ENCODE results near the gene C2CD4C.
"Not testable (repeated sequence)": the region's sequence is repeated elsewhere in the genome, so short reads cannot be mapped to it uniquely, and the experiment has no call there.

- not testable (repeated sequence) for TF ChIP-seq ETS1 (IDR thresholded peaks at IDR 0.05); EZH2 (IDR thresholded peaks at IDR 0.05; ENCODE audit: low read depth, unreplicated experiment); POLR2AphosphoS5 (IDR thresholded peaks at IDR 0.05; ENCODE audit: low read depth); CREB1 (CRISPR knock-in tag; IDR thresholded peaks at IDR 0.05; ENCODE audit: low read depth); EZH2phosphoT487 (IDR thresholded peaks at IDR 0.05; ENCODE audit: unreplicated experiment)
- TF ChIP-seq, protein P1, sequence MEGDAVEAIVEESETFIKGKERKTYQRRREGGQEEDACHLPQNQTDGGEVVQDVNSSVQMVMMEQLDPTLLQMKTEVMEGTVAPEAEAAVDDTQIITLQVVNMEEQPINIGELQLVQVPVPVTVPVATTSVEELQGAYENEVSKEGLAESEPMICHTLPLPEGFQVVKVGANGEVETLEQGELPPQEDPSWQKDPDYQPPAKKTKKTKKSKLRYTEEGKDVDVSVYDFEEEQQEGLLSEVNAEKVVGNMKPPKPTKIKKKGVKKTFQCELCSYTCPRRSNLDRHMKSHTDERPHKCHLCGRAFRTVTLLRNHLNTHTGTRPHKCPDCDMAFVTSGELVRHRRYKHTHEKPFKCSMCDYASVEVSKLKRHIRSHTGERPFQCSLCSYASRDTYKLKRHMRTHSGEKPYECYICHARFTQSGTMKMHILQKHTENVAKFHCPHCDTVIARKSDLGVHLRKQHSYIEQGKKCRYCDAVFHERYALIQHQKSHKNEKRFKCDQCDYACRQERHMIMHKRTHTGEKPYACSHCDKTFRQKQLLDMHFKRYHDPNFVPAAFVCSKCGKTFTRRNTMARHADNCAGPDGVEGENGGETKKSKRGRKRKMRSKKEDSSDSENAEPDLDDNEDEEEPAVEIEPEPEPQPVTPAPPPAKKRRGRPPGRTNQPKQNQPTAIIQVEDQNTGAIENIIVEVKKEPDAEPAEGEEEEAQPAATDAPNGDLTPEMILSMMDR (conservative IDR thresholded peaks at IDR 0.05; ENCODE audit: low read depth in 2 of 2): not testable (repeated sequence)
- TF ChIP-seq, protein P2, sequence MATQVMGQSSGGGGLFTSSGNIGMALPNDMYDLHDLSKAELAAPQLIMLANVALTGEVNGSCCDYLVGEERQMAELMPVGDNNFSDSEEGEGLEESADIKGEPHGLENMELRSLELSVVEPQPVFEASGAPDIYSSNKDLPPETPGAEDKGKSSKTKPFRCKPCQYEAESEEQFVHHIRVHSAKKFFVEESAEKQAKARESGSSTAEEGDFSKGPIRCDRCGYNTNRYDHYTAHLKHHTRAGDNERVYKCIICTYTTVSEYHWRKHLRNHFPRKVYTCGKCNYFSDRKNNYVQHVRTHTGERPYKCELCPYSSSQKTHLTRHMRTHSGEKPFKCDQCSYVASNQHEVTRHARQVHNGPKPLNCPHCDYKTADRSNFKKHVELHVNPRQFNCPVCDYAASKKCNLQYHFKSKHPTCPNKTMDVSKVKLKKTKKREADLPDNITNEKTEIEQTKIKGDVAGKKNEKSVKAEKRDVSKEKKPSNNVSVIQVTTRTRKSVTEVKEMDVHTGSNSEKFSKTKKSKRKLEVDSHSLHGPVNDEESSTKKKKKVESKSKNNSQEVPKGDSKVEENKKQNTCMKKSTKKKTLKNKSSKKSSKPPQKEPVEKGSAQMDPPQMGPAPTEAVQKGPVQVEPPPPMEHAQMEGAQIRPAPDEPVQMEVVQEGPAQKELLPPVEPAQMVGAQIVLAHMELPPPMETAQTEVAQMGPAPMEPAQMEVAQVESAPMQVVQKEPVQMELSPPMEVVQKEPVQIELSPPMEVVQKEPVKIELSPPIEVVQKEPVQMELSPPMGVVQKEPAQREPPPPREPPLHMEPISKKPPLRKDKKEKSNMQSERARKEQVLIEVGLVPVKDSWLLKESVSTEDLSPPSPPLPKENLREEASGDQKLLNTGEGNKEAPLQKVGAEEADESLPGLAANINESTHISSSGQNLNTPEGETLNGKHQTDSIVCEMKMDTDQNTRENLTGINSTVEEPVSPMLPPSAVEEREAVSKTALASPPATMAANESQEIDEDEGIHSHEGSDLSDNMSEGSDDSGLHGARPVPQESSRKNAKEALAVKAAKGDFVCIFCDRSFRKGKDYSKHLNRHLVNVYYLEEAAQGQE (IDR thresholded peaks at IDR 0.05; ENCODE audit: unreplicated experiment): not testable (repeated sequence)
Observed at GRCh38 chr19:422917-423226, 13.9 kb upstream of the C2CD4C start.
